GF-D8 (cell line): Measurements from ENCODE around the gene KIAA1191.
A peak's percentile ranks its signal among the peaks of the same experiment; 100 is the strongest.

Source experiments
- DNase-seq: peaks from one replicate; lab custom pipeline; 2025; lab: John Stamatoyannopoulos, UW

Gene KIAA1191

DNA sequence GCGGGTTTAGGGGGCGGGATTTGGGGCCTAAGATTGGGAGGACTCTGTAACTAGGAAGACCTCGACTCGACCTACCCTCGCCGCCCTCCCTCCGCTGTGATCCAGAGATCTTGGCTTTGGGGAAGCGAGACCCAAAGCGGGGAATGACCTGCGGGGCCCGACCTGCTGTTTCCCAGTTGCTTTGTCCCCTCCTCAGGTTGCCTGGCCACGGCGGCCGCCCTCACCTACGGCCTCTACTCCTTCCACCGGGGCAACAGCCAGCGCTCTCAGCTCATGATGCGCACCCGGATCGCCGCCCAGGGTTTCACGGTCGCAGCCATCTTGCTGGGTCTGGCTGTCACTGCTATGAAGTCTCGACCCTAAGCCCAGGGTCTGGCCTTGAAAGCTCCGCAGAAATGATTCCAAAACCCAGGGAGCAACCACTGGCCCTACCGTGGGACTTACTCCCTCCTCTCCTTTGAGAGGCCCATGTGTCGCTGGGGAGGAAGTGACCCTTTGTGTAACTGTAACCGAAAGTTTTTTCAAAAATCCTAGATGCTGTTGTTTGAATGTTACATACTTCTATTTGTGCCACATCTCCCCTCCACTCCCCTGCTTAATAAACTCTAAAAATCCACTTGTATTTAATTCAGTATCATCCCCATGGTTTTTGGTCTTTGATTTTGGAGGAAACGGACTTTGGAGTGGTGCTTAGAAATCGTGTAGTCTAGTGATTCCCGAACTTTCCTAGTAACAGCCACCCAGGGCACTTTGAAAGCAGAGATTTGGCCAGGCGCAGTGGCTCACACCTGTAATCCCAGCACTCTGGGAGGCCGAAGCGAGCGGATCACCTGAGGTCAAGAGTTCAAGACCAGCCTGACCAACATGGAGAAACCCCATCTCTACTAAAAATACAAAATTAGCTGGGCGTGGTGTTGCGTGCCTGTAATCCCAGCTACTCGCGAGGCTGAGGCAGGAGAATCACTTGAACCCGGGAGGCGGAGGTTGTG is 27.9 kb upstream of the KIAA1191 start:
- no peak for DNase-seq

DNA sequence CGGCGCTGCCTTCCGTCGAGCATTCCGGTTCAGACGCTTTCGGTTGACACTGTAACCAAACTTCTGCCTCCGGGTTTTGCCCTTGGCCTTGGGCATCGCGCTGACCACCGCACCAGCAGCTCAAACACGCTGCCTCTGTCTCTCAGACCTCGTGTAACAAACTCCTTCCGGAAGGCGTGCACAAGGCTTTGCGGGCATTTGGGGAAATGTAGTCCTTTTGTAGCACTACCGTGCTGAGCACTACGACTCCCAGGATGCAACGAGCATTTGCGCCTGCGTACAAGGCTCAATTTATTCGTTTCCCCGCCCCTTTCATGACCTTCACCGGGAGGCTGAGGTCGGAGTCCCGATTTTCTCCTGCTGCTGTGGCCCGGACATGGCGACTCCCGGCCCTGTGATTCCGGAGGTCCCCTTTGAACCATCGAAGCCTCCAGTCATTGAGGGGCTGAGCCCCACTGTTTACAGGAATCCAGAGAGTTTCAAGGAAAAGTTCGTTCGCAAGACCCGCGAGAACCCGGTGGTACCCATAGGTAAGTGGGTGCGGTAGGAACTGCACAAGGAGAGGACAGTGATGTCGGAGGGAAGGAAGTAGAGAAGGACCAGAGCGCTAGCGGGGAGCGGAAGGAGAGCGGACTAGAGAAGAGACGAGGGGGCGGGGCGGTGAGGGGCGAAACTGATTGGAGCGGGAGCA is 27.0 kb upstream of the KIAA1191 start, which contains the start of the genes HIGD2A and NOP16:
TSS of gene HIGD2A (plus strand) at position 308 of the 691 bp plus-strand sequence. CDS start at position 377, 69 bp downstream.
TSS of gene NOP16 (minus strand) at position 155 of the 691 bp plus-strand sequence. CDS start at position 96, 59 bp downstream.
- DNase-seq = peak; percentile 97

DNA sequence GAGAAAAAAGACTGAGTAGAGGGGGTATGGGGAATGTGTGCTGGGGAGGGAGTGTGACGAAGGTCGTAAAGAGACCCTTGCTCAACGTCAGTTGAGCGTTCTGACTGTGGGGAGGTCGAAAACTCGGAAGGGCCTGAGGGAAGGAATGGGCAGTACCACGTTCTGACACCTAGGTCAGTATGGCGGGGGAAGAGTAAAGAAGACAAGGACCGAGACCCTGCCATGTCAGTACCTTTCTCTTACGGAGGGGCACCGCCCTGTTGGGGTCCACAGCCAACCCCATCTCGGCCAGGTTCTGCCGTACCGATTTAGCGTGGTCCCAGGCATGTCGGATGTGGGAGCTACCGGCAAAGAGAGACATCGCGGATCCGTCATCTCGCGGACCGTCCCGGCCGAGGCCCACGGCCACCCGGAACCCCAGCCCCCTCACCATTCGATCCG is 26.5 kb upstream of the KIAA1191 start:
- DNase-seq = no peak

DNA sequence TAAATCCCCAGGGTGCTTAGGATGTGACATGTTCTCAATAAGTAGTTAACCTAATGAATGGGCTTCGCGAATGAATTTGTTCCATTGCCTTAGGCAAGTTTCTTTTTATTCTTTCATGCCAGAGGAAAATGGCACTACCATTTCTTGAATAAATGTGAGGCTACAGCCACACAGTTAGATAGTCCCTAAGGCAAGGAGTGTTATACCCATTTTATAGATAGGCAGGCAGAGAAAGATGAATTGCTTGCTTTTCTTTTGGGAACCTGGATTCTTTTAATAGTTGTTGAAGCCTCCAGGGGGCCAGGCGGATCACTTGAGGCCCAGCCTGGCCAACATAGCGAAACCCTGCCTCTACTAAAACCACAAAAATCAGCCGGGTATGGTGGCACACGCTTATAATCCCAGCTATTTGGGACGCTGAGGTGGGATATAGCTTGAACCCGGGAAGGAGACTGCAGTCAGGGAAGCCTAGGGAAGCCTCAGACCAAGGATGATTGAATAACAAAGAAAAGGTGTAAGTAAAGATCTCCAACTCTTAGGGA is 25.9 kb upstream of the KIAA1191 start:
- no peak for DNase-seq

DNA sequence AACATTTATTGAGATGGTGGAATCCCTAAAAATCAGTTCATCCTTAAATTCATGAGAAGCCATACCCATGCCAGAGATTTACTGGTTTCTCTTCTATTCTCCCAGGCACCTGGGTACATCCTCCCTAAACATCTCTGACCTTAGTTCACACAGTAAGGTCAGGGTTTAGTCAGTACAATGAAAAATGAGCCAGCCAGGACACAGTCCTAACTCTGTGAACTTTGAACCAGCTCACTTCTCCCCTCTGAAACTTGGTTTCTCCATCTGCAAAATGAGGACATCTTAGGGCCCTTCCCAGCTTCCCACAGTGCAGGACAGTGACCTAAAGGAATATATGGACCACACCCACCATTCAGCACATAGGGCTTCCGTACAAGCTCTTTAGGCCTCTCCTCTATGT is 24.9 kb upstream of the KIAA1191 start:
- no peak for DNase-seq

DNA sequence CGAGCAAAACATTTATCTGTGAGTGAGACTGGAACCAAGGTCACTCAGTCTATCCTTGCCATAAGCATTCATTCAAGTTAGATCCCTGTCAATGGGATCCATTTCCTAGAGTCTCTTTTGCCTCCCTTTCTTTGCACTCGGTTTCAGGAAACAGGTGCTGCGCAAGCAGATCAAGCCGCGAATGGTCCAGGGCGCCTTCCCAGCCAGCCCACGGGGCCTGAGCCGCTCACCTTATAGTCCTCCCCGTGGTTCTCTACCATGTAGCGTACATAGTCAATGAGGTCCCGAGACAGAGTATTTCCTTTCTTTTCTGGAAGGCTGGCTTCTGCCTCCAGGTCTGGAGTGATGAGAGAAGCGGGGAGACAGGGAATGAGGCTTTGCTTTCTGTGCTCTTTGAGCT is 23.4 kb upstream of the KIAA1191 start:
- DNase-seq = no peak

DNA sequence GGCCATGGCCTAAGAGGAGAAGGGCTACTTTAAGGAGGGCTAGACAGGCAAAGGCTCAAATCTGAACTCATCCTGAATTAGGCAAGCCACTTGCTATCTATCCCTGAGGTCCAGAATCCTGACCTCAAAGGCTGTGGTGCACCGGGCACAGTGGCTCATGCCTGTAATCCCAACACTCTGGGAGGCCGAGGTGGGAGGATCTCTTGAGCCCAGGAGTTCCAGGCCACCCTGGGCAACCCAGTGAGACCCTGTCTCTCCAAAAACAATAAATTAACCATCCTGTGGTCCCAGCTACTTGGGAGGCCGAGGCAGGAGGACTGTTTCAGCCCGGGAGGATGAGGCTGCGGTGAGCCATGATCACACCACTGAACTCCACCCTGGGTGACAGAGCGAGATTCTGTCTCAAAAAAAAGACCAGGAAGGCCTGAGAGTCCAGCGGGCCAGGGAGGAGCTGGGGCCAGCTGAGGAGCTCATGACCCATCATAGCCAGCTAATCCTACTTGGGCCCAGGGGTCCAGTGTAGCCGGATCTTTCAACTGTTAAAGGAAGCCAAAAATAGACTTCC is 22.9 kb upstream of the KIAA1191 start:
- DNase-seq = no peak

DNA sequence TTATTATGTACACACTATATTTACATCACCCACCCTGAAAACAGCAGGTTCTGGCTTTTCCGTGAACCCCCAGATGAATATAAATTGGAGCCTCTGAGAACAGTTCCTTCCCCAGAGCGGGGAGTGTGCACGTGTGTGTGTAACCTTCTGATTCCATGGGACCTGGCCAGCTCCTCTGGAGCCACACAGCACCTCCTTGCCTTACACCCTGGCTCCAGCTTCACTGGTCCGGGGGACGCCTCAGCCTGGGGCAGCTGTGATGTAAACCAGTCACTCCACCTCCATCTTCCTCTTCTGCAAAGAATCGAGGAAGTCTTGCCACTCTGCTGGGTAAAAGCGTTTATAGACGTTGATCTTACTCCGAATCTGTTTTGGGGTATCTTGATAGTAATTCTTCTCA is 22.4 kb upstream of the KIAA1191 start:
- no peak for DNase-seq

DNA sequence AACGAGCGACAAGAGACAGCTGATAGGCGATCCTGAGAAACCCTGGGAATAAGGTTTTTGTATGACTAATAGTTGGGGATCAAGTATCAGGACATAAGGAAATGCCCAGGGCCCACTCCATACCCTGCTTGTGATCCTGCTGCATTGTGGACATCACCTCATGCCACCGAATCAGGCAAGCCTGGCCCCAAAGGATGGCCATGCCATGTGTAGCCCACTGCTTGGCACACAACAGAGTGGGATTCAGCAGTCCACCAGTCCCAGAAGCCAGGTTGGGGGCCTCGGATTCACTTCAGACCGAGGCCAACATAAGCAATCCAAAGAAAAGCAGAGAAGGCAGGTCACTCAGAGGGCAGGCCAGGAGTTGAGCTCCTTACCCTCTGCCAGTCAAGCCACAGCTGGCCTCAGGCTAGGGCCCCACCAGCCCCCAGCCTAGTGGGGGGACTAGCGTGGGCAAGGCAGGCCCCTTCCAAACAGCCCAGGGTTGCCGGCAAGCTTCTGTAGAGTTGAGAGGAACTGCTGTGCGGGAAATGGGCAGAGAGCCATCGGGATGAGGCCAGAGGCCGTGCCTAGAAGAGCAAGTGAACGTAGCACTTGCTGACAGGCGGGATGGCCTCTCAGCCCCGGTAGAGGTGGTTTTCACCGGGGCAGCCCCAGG is 21.8 kb upstream of the KIAA1191 start:
- DNase-seq = no peak

DNA sequence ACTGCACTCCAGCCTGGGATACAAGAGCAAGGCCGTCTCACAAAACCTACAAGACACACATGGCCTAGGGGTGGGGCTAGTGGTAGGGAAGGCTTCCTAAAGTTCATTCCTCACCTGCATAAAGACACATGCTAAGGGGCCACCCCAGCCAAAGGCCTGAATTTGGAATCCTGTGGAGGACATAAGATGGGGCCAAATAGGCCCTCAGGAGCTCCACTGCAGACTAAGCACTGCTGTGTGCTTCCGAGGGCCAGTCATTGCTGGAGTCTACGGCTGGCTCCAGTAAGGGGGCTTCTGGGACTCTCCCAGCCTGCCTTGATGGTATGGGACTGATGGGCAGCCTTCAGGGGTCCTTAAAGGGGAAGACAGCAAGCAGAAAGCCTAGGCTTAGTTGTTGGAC is 21.2 kb upstream of the KIAA1191 start:
- no peak for DNase-seq

DNA sequence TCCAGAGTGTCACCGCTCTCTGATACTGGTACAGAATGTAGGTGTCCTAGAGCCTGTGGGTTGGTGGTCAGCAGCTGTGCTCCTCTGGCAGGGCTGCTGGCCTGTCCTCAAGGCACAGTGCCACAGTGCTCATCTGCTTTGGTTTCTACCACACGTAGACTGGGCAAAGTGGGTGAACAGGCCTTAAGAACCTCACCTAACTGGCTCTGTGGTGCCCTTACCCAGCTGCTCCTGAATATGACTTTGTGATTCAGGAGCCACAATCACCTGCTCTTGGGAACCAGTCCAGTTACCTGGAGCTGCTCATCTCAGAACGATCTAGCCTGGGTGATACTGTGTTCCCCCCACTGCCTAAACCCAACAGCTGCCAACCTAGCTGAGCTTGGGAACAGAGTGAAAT is 20.4 kb upstream of the KIAA1191 start:
- DNase-seq = no peak

DNA sequence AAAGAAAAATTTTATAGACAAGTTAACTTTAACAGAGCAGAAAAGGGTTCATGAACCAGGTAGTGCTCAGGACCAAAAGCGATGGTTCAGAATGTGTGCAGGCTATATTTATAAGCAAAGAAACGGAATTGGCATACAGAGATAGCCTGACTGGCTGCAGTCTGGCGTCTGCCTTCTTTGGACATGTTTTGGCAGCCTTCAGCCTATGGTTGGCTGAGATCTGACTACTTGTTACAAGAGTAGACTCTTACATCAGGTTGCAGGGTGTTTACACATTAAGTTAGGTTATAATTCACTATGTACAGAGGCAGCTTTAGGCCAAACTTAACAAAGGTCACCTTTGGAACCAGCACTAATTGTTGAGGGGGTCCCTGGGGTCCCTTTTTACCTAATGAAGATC is 19.9 kb upstream of the KIAA1191 start:
- DNase-seq = no peak

DNA sequence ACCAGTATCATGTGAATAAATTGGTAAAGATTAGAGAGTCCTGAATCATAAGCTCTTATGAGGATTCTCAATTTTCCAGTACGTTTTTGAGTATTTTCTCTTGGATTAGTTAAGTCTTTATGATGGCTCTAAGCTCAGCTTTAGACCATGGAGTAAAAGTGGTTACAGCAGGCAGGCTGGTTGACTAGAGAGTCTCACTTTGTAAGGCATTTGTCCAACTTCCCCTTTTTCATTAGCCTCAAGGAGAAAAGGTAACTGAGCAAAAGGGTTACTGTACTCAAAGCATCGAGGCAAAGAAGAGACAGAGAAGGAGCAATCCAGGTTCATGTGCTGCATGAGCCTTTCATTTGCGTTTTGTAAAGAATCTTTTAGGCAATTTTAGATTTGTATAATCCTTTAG is 18.3 kb upstream of the KIAA1191 start:
- peak; percentile 1 for DNase-seq

DNA sequence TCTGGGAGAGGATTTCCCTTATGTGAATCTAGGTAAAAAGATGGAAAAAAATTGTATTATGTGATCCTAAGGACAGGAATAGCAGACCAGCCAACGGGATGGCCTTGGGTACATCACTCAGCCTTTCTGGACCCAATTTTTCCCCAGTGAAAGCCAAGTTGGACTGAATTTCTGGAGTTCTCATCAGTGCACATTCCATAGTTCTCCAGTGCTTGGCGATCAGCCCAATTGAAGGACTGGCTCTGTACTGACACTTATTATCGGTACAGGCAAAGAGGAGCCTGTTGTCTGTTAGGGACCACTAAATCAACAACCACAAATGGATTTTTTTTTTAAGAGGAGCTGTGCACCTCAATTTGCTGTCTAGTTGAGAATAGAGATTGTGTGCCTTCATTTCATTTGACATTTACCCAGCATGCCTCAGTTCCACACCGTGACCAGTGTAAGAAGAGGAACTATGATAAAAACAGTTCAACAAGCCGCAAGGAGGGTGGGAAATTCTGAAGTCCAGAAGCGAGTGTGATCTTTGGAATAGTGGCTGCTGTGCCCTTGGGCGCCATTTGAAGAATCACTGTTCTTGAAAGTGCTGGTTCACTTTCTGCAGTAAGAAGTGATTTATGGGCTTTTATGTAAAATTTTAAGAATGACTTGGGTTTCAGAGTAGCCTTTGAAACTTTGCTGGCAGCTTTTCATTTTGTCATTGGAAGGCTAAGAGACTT is 11.7 kb upstream of the KIAA1191 start:
- no peak for DNase-seq

DNA sequence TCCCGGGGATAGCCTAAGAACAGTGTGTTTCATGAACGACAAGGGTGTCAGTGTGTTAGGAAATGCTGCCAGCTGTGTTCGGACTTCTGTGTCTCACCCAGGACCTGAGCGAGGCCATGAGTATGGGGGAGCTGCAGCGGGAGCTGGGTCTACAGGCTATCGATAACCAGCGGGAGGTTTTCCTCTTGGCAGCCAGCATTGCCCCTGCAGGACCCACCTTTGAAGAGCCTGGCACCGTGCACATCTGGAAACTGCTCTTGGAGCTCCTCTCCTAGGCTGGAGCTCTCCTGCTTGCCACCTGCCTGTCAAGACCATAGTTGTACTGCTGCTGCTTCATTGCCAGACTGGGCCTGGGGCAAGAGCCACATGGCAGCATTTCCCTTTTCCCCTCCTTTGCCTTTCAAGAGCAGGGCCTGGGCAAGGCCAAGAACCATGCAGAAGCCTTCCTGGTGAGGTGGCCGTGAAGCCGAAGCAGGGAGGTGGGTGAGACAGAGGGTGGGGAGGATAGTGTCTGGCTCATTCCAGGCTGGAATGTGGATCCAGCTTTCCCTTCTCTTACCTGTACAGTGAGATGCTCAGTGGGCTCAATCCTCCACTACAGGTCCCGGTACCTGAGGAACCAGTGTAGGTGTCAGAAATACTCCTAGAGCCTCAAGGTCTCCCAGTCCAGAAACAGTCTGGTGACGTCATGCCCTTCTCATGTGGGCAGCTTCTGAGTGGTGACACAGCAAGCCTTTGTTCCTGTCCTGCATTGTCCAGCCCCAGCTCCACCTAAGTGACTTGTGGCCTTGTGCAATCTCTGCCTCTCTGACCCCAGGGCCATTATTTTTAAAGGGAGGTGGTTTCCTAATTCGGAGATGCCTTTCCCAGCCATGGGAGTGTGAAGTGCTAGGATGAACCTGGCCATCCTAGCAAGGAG is 10.3 kb upstream of the KIAA1191 start:
- DNase-seq = no peak

DNA sequence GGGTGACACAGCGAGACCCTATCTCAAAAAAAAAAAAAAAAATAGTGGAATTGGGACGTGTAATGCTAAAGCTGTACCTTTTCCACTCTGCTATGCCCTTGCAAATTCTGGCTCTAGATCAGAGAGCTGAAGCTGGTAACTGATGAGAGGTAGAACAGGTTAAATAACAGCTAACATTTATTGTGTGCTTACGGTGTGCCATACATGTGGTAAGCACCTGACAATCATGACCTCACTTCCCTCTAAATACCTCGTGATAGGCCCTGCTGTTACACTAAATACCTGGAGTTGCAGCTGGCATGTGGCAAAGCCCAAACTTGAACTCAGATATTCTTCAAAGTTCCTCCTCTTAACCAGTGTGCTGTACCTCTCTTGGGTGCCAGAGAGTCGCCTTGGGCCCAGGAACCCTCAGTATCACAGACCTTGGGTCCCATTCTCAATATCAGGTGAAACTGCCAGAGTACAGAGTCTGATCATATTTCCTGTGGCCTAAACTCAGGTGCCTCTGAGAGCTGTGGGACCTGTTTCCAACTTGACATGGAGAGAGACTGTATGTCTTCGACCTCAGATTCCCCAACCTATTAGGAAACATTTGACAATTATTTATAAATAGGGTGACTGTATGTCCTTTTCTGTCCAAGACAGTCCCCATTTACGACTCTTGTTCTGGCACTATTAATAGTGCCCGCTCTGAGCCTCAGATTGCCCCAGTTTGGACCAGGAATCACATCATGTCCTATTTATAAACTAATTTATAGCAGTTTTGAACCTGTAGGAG is 8.6 kb upstream of the KIAA1191 start:
- DNase-seq = no peak

DNA sequence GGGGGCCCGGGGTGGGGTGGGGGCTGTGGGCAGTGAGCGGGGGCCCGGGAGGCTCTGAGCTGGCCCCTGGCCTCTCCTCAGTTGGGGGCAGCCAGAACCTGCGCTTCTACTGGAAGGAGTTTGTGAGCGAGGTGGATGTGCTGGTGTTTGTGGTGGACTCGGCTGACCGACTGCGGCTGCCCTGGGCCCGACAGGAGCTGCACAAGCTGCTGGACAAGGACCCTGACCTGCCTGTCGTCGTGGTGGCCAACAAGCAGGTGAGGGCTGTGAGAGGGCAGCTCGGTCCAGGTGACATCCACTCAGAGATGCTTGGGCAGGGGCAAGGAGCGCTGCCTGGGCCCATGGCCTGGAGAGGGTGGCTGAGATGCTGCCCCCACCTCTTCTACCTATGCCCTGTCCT is 7.2 kb upstream of the KIAA1191 start:
- DNase-seq = no peak

DNA sequence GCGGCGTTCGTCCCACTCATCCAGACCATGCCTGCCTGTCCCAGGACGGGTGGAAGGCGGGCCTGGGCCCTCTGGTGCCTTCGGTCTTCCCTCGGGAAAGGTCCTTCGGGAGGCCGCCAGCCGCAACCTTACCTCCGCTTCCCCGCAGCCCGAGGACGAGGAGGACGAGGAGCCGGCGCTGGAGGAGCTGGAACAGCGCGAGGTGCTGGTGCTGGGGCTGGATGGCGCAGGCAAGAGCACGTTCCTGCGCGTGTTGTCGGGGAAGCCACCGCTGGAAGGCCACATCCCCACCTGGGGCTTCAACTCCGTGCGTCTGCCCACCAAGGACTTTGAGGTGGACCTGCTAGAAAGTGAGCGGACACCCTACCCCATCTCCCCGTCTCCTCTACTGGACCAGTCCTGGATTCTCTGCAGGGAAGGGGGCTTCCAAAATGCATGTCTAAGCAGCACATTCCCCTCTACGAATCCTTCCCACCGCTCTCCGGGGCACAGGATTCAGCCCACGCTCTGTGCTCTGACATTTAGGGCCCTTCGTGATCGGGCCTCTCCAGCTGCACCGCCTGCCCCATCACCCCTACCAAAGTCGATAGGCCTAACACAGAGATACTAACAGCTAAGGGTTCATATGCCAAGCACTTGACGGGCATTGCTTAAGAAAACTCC is 4.8 kb upstream of the KIAA1191 start:
- DNase-seq = no peak
